HG03135 (cell line): Measurements from ENCODE around the gene ABHD16A.
A peak's percentile ranks its signal among the peaks of the same experiment; 100 is the strongest.

Experiments
- ATAC-seq: cut with Tn5 transposase; IDR thresholded peaks from one replicate; pipeline ENCODE4 v1.9.1; 2021; ENCODE audit warnings: mild to moderate bottlenecking, moderate library complexity; ENCODE audit not compliant: unreplicated experiment

Gene ABHD16A

DNA sequence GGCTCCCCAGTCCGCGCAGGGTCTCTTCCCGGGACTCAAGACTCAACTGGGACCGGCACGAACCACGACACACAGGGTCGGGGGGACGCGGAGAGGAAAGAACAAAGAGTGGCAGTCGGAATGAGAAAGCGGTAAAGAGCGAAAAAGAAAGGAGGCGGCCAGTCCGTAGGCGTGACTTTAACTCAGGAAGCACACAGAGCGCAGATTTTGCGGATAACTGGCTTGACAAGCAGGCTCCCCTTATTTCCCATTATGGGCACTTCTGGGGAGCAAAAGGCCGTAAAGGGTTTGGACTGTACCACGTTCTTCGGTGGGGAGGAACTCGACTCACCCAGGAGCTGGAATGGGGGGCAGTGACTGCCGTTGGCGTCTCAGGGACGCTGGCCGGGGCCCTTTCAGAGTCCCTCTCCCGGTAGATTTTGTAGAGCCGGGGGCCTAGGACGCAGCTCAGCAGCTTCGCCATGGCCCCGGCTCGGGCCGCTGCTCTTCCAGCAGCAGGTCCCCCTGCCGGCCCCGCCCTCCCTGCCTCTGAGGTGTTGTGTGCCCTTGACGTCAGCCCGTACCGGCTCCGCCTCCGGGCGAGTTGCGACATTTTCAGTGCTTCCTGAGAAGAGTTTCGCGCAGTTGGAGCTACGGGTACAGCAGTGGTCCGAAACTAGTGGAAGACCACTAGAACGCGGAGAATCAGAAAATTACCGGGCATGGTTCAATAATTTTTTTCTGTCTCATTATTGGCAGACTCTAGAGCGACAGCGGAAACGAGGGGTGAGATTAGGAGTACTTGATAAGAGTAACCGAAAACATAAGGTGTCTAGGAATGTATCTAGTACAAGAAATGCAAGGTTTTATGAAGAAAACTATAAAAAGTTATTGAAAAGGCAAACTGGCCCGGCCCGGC is at the start of gene ABHD16A:
Gene ABHD16A, minus strand, starts transcription at position 506 of the 898 bp plus-strand sequence. Its CDS starts 43 bp downstream, at position 463.
- peak; percentile 88 for ATAC-seq

DNA sequence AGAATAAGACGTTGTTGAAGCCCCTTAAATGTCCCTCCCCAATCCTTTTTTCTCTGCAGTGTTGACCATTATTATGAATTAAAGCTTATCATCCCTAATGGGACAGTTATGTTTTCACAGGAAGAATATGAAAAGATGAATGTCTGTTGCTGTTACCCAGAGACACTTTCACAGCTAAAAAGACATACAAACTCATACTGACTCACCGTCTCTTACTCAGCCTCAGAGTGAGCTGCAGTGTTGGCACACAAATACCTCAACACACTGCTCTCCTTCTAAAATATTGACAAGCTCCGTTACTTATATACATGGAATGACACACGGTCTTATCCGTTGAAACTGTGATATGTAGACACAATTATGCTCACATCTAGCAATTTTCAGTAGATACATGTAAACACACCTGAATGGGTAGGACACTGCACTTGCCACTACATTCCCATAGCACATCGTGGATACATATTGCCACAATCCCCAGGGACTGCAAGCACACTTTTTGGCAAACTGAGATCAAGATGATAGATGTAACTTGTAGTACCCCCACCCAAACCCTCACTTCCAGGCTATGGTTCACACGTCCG is 49.7 kb upstream of the ABHD16A start:
- ATAC-seq, result no peak

DNA sequence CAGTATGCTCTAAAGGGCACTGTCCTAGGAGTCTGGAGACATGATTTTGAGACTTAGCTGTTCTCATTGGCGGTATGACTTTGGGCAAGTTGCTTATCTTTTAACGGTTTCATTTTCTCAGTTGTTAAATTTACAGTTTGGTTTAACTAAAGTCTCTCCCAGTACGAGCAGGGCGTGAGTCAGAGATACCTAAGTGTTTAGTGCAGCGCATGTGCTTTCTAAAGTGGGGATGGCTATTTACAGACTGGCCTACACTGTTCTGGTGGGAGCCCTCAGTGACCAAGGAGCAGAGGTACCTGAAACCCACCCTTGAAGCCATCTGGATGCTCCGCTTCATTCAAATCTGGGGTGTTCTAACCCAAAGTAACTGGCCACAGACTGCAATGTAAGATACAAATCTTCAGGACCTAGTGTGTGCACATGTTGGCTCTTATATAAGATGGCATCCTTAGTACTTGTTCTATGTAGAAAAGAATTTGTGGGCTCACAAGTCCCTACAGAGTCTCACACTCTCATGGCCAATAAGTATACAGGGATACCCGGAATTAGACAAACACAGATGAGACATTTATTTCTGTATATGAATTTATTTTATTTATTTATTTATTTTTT is 47.4 kb upstream of the ABHD16A start:
- ATAC-seq, result no peak

DNA sequence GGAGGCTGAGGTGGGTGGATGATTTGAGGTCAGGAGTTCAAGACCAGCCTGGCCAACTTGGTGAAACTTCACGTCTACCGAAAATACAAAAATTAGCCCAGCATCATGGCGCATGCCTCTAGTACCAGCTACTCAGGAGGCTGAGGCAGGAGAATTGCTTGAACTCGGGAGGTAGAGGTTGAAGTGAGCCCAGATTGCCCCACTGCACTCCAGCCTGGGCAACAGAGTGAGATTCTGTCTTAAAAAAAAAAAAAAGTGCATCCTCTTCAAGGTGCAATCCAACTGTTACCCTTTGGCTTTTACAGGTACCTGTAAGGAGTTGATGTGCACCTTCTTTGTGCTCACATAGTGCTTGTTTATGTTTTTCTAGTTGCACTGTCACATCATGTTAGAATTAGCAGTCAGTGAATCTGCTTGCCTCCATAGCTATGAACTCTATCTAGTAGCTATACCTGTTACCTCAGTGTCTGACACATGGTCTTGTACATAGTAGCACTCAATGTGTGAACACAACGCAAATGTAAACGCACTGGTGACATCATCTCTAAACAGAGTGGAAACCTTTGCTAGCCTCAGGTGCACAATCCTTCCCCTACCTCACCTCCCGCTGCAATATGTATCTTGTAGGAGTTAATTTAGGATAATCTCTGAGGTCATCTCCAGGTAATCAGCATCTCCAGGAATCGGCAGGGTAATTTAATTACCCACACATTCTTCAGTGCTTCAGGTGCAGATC is 46.3 kb upstream of the ABHD16A start:
- ATAC-seq, result no peak

DNA sequence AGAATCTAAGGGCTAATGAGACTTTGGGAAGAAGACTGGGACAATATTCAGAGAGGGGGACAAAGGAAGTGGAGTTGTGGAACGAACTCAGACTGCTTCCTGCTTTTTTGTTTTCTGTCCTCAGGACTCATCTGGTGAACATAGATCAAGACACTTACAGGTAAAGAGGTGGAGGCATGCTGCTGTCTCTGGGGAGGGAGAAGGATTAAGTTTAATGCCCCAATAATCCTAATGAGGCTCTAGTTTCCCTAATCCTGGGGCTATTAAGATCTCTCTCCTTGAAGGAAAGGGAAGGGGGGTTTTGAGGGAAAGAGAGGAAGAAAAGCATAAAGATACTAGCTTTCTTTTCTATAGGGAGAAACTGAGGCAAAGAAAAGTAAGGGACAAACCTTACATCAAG is 41.3 kb upstream of the ABHD16A start:
- no peak for ATAC-seq

DNA sequence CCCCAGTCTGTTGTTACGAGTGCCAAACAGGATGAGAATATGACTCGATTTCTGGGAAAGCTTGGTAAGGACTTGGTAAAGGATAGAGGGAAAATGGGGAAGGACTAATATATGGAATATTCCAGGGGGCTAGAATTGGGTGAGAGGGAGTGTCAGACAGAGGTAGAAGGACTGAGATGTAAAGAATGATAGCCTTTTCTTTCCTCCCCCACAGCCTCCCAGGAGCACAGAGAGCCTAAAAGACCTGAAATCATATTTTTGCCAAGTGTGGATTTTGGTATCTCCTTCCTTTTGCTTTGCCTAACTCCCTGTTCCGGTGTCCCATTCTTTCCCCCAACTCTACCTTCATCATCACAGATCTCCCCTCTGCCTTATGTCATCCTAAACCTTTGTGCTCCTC is 39.8 kb upstream of the ABHD16A start:
- no peak for ATAC-seq

DNA sequence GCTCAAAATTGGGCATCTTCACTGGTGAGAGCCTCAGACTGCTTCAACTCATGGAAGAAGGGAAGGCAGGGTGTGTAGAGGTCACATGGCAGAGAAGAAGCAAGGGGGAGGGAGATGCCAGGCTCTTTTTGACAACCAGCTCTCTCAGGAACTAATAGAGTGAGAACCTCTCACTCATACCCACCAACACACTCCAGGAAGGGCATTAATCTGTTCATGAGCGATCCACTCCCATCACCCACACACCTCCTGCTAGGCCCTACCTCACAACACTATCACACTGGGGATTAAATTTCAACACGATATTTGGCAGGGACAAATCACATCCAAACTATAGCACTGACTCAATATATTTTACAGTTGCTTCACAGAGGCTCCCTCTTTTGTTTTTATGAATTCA is 38.7 kb upstream of the ABHD16A start:
- ATAC-seq, result no peak

DNA sequence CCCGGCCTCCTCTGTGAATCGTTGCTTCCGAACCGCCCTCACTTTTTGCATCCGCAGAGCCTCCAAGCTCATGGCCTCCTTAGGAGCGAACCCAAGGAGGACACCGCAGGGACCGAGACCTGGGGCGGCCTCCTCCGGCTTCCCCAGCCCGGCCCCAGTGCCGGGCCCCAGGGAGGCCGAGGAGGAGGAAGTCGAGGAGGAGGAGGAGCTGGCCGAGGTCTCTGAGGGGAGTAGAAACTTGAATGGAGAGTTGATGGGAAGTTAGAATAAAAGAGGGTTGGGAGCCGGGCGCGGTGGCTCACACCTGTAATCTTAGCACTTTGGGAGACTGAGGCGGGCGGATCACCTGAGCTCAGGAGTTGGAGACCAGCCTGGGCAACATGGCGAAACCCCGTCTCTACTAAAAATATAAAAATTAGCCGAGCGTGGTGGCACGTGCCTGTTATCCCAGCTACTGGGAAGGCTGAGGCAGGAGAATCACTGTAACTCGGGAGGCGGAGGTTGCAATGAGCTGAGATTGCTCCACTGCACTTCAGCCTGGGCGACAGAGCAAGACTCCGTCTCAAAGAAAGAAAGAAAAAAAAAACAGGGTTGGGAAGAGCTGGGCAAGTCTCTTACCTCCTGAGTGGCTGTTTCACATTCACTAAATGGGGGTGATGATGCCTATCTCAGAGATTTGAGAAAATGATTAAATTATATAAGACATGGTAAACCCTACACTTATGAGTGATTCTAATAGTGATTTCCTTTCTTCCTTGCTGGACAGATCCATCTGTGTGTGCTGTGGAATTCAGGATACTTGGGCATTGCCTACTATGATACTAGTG is 37.5 kb upstream of the ABHD16A start:
- ATAC-seq, result no peak

DNA sequence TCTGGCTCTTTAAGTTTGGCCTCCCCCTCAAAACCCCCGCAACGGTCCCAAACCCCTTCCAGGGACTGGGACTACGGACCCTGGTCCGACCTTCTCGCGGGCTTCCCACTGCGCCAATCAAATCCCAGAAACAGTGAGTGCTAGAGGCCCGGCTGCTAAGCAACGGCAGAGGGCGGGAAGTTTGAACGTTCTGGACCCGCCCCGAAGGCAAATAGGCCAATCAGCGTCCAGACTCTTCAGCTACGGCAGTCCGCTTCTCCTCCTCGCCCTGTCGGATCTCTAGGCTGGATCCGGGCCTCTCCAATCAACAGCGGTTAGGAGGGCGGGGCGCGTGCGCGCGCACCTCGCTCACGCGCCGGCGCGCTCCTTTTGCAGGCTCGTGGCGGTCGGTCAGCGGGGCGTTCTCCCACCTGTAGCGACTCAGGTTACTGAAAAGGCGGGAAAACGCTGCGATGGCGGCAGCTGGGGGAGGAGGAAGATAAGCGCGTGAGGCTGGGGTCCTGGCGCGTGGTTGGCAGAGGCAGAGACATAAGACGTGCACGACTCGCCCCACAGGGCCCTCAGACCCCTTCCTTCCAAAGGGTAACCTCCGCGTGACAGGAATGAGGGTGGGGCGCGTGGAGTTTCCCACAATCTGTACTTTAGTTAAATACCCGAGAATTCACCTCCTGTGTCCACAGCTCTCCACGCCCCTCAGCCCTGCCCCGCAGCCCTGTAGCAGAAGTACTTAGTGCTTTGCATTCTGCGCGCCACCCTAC is 36.7 kb upstream of the ABHD16A start, which contains the start of gene MSH5:
Gene MSH5, plus strand, starts transcription at position 367 of the 758 bp plus-strand sequence. CDS start 462 bp downstream, outside the sequence.
- peak; percentile 69 for ATAC-seq

DNA sequence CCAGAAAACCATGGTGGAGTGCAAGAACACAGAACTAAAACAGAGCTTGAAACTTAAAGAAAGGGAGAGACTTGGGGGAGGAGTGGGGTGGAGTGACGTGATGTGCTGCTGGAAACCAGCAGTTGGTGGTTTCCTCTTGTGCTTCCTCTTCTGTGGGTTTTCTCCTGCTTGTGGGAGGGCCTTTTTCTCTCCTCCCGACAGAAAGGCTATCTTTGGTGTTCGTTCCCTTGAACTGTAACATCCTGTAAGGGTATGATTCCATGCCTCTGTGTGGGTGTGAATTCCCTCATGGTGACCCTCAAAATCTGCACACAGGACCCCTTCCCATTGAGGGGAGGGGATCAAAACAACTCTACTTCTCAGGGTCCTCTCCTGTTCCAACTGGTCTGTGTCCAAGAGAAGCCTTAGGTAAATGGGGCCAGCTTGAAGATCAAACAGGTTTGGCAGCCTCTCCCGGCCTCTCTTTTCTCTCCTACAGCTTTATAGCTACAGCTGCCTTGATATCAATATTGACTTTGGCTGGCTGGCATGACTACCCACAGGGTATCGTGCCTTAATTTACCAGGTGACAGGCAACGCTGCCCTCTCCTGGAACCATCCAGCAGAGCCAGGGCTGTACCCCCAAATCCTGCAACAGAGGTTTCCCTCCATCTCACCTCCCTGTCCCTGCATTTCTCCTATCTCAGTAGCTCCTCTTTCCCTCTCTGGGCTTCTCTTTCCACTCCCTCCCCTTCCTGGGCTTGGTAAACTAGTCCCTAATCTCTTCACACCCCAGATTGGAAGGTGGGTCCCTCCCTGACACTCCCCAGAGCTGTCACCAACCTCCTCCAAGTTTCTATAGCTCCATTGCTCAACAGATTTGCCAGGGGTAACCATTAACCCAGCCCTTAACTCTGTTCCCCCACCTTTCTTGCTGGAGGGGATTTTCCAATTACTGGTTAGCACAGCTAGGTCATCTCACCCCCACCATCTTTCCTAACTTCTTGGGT is 35.2 kb upstream of the ABHD16A start:
- ATAC-seq, result no peak

DNA sequence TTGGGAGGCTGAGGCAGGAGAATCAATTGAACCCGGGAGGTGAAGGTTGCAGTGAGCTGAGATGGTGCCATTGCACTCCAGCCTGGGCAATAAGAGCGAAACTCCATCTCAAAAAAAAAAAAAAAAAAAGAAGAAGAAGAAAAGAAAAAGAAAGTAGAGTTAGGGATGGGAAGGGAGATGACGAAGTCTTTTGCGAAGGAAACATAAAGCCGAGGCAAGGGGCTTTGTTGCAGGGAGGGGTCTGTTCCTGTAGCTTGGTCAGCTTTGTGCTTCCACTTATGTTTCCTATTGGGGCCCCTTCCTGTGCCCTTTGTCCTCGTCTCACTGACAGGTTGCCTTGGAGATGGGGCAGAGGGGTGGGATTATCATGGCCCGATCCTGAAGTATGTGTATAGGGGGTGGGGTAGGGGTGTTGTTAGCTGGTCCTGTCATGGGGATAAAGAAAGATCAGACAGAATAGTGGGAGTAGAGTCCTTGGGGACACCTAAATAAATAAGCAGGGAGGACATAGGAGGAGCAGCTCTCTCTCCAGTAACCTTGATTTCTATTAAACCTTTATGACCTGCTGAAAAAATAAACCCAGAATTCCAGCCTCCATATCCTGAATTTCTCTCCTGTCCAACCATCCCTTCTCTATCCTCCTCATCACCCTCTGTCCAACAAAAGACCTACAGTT is 34.3 kb upstream of the ABHD16A start:
- no peak for ATAC-seq

DNA sequence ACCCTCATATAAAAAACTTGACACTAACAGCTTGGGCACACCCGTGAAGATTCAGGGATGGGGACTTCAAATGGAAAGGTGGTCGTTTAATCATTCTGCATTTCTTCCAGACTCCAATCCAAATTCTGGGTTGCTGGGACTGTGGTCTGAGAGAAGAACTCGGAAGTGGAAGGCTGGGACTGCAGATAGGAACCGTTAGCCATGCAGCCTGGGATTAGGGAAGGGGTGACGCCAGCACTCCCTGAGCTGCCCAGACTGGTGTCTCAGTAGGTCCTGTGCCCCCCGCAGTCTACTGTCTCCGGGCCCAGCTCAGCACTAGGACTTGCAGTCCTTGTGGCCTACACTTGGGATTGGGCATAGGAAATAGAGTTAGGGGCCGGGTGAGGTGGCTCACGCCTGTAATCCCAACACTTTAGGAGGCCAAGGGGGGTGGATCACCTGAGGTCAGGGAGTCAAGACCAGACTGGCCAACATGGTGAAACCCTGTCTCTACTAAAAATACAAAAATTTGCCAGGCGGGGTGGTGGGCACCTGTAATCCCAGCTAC is 33.7 kb upstream of the ABHD16A start:
- no peak for ATAC-seq

DNA sequence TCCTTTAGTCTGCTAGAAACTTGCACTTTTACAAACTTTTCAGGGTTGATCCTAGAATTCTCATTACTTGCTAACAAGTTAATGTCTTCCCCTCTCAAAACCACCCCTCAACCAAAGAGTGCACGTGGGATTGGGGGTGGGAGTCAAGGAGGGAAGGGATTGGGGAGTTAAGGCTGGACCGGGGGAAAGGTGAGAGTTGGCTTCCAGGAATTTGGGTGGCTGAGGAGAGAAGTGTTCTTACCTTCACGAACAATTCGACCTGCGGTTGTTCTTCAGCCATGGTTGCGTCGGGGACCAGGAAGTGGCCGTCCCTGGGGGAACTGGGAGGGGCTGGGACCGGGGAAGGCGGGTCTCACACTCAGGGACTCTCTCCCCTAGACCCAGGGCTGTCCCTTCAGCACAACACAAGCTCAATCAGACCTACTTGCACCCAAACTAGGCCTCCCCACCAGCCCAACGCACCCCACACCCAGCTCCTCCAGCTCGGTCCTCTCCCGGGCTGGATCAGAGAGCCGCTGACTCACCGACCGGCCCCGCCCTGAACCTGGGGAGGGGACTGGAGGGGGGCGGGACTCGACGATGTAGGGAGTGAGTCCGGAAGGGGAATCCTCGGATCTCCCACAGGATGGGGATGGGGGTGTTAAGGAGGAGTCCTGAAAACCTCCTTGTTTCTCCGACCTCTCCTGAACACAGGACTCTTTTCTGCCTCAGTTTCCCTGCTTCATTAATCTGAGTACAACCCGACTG is 33.1 kb upstream of the ABHD16A start, which contains the start of gene CLIC1:
Gene CLIC1, minus strand, starts transcription at position 510 of the 747 bp plus-strand sequence. Its CDS starts 230 bp downstream, at position 280.
- no peak for ATAC-seq

DNA sequence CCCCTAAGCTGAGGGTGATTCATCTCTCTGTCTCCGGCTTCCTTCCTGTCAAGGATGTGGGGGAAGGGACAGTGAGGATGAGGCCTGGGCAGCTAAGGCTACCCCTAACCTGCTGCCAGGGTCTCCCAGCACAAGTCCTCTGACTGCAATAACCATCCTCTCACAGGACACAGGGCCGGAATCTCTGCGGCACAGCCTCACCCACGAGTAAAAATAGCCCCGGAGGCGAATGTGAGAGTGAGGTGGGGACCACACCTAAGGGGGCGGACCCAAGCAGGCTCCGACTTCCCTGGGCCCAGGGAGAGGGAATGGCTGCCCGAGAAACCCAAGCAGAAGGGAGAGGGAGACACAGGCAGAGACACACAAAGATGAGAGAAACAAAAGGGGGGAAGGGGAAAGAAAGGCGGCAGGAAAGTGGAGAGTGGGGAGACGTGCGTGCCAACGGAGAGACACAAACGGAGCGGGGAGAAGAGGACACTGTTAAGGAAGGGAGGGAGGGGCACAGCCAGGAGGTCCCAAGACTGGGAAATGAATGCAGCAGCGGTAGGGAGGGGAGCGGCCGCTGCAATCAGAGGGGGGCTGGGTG is 31.8 kb upstream of the ABHD16A start:
- ATAC-seq, result no peak

DNA sequence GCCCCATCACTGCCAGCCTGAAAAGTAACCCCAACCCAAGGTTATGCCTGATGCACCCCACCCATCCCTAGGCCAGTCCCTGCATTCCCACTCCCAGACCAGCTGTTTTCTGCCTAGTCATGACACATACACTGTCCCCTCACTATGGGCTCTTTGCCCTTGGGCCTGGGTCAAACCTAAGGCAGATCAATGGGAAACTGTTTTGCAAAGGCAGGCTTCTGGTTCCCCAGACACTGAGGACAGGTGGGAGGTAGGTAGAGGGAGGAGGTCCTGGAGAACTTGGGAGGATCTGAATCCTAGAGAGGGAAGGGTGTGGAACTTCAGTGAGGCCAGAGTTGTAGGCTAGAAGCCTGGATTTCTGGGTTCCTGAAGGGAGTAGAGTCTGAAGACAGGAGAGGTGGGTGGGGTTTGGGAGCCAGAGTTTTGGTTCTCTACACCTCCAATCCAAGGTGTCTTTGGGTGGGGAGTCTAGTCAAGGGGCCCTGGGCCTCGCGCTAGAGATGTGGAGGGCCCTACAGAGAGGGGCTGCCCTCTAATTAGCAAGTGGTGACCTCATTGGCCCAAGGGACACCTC is 31.2 kb upstream of the ABHD16A start:
- no peak for ATAC-seq

DNA sequence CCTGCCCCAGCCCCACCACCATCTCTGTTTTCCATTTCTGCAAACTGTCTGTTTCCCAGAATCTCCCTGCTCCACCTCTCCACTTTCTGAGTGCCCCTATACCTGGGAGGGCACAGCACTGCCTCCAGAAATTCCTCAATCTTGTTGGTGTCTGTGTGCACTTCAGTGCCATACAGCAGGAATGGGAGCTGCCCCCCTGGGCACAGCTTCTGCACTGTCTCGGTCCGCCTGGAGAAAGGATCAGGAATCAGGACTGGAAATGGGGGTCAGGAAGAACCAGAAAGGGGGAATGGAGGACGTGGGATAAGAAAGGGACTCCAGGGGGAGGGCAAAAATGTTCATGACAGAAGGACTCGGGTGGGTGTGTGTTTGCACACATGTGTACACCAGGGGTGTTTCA is 30.6 kb upstream of the ABHD16A start:
- no peak for ATAC-seq
